ENCODE results near the gene EXOSC9. TPM values are rescaled to one million over a fixed set of nuclear protein-coding genes. Genes with fewer than 3 reads are reported as not detected.
"Not testable (repeated sequence)": the region's sequence is repeated elsewhere in the genome, so short reads cannot be mapped to it uniquely, and the experiment has no call there.

Gene EXOSC9
- 20.9 and 38.4 TPM in 2 replicates for total RNA-seq (ENCODE audit: low replicate concordance)
- long read RNA-seq, transcript EXOSC9-202 (13 exons, 1,529 nt): minor isoform, 6 of 49 reads
- long read RNA-seq, transcript EXOSC9-201 (12 exons, 1,481 nt): major isoform, 22 of 49 reads
- long read RNA-seq, partial matches to known transcripts: 14 of 49 reads
- long read RNA-seq, other reads (novel, unspliced or antisense): 7 of 49 reads

GRCh38 chr4:121800961-121801714 is at the start of gene EXOSC9:
Gene EXOSC9 (plus strand): TSS chr4:121801323. CDS start chr4:121801425, 102 bp downstream.
- no peak for TF ChIP-seq CTCF (conservative IDR thresholded peaks at IDR 0.05)
- peak within 1 kb of the TSS; percentile 94 for H3K27ac Mint-ChIP-seq
- peak; percentile 96 for DNase-seq (ENCODE audit: extremely low spot score, unreplicated experiment)
- H3K9me3 Mint-ChIP-seq: no peaks in the 10 kb centered on the region
- H3K4me1 Mint-ChIP-seq (ENCODE audit: unreplicated experiment): peaks cover 21% of the 10 kb centered on the region
- H3K36me3 Mint-ChIP-seq: peaks cover 8% of the 10 kb centered on the region
- H3K4me3 Mint-ChIP-seq: peak within 1 kb of the TSS; percentile 91
- peaks cover 7% of the 10 kb centered on the region for H3K27me3 Mint-ChIP-seq

GRCh38 chr4:121752142-121752541 is 49.0 kb upstream of the EXOSC9 start:
- not testable (repeated sequence) for H3K36me3 Mint-ChIP-seq; H3K27ac Mint-ChIP-seq; DNase-seq (ENCODE audit: extremely low spot score, unreplicated experiment); H3K4me1 Mint-ChIP-seq (ENCODE audit: unreplicated experiment); H3K4me3 Mint-ChIP-seq; H3K9me3 Mint-ChIP-seq
- peaks cover 42% of the 10 kb centered on the region for H3K27me3 Mint-ChIP-seq

- Mint-ChIP-seq H3K4me1 (ENCODE audit: unreplicated experiment) (no peaks in the 10 kb centered on the region), H3K9me3 (no peaks in the 10 kb centered on the region), H3K4me3 (no peak overlapping the region), H3K27ac (no peak overlapping the region), H3K27me3 (peaks cover 72% of the 10 kb centered on the region), H3K36me3 (no peaks in the 10 kb centered on the region)
- no peak for DNase-seq (ENCODE audit: extremely low spot score, unreplicated experiment)
- TF ChIP-seq CTCF (conservative IDR thresholded peaks at IDR 0.05): no peak
Measured at GRCh38 chr4:121758925-121759568, 42.1 kb upstream of the EXOSC9 start.

GRCh38 chr4:121760205-121760604 is 40.9 kb upstream of the EXOSC9 start:
- Mint-ChIP-seq H3K4me1 (ENCODE audit: unreplicated experiment) (peaks cover under 1% of the 10 kb centered on the region), H3K27ac (no peak overlapping the region), H3K27me3 (peaks cover 77% of the 10 kb centered on the region), H3K36me3 (no peaks in the 10 kb centered on the region), H3K4me3 (no peak overlapping the region), H3K9me3 (no peaks in the 10 kb centered on the region)
- TF ChIP-seq CTCF (conservative IDR thresholded peaks at IDR 0.05): no peak
- no peak for DNase-seq (ENCODE audit: extremely low spot score, unreplicated experiment)

- Mint-ChIP-seq H3K4me1 (ENCODE audit: unreplicated experiment) (peaks cover 6% of the 10 kb centered on the region), H3K36me3 (no peaks in the 10 kb centered on the region), H3K9me3 (no peaks in the 10 kb centered on the region), H3K27me3 (peaks cover 94% of the 10 kb centered on the region), H3K27ac (no peak overlapping the region), H3K4me3 (peak overlapping the region; percentile 80)
- DNase-seq (ENCODE audit: extremely low spot score, unreplicated experiment): no peak
- TF ChIP-seq CTCF (conservative IDR thresholded peaks at IDR 0.05): no peak
Measured at GRCh38 chr4:121764303-121764701, 36.8 kb upstream of the EXOSC9 start.

All from type B pancreatic cell (in vitro differentiated cells).